Chondrocyte (in vitro differentiated cells): ENCODE data around the gene LYSET. TPM values are rescaled to one million over a fixed set of nuclear protein-coding genes. Genes with fewer than 3 reads are reported as not detected.
A peak's percentile ranks its signal among the peaks of the same experiment; 100 is the strongest.
"Not testable (repeated sequence)": the region's sequence is repeated elsewhere in the genome, so short reads cannot be mapped to it uniquely, and the experiment has no call there.

Experiments
- DNase-seq: peaks from one replicate; pipeline ENCODE4 v3.0.0; 2021; ENCODE audit warnings: mixed read lengths, low spot score
- H3K27ac Mint-ChIP-seq: one replicate; pipeline ENCODE4 v1.8.0; 2021; ENCODE audit warnings: mild to moderate bottlenecking, moderate library complexity, mixed read lengths; ENCODE audit not compliant: unreplicated experiment
- H3K27me3 Mint-ChIP-seq: 2 replicates; pipeline ENCODE4 v1.8.0; 2021; ENCODE audit warnings: low read depth, mixed read lengths
- H3K36me3 Mint-ChIP-seq: 2 replicates; pipeline ENCODE4 v1.8.0; 2021; ENCODE audit warnings: low read depth, mixed read lengths
- H3K4me1 Mint-ChIP-seq: 2 replicates; pipeline ENCODE4 v1.8.0; 2021; ENCODE audit warnings: low read depth, mild to moderate bottlenecking, mixed read lengths
- H3K4me3 Mint-ChIP-seq: one replicate; pipeline ENCODE4 v1.8.0; 2021; ENCODE audit warnings: mild to moderate bottlenecking, moderate library complexity, mixed read lengths; ENCODE audit not compliant: unreplicated experiment
- H3K9me3 Mint-ChIP-seq: 2 replicates; pipeline ENCODE4 v1.8.0; 2021; ENCODE audit warnings: low read depth, mixed read lengths
- CTCF ChIP-seq: fragments of 200-600 bp; sonication (generic); IDR thresholded peaks from 2 replicates; pipeline ENCODE4 v1.5.0; 2021; ENCODE audit warnings: antibody characterized with exemption, mild to moderate bottlenecking, moderate library complexity
- total RNA-seq: library from RNA; stranded (reverse); gene quantifications from 3 replicates; pipeline ENCODE4 v1.2.1, GENCODE V29; 2021

LYSET gene
- total RNA-seq, 1 donor from 2014 or later = 14.9 TPM

GRCh38 chr14:93155667-93156066, 29.4 kb upstream of the LYSET start:
- no peak for DNase-seq
- H3K27ac Mint-ChIP-seq = no peak overlapping the region
- H3K9me3 Mint-ChIP-seq = no peaks in the 10 kb centered on the region
- no peaks in the 10 kb centered on the region for H3K36me3 Mint-ChIP-seq
- H3K27me3 Mint-ChIP-seq = peaks cover 13% of the 10 kb centered on the region
- no peaks in the 10 kb centered on the region for H3K4me1 Mint-ChIP-seq
- no peak for TF ChIP-seq CTCF
- H3K4me3 Mint-ChIP-seq = no peak overlapping the region

GRCh38 chr14:93156693-93157369, 28.3 kb upstream of the LYSET start:
- DNase-seq = no peak
- H3K36me3 Mint-ChIP-seq = no peaks in the 10 kb centered on the region
- H3K4me3 Mint-ChIP-seq = no peak overlapping the region
- peaks cover 6% of the 10 kb centered on the region for H3K27me3 Mint-ChIP-seq
- H3K27ac Mint-ChIP-seq = no peak overlapping the region
- no peak for TF ChIP-seq CTCF
- H3K4me1 Mint-ChIP-seq = no peaks in the 10 kb centered on the region
- H3K9me3 Mint-ChIP-seq = no peaks in the 10 kb centered on the region

- not testable (repeated sequence) for H3K9me3 Mint-ChIP-seq, H3K36me3 Mint-ChIP-seq, H3K27ac Mint-ChIP-seq, H3K27me3 Mint-ChIP-seq, H3K4me3 Mint-ChIP-seq, DNase-seq, H3K4me1 Mint-ChIP-seq
These were observed 26.8 kb upstream of the LYSET start for GRCh38 chr14:93158349-93158748.

GRCh38 chr14:93159625-93160352, 25.3 kb upstream of the LYSET start:
- not testable (repeated sequence) for H3K4me3 Mint-ChIP-seq, H3K4me1 Mint-ChIP-seq, DNase-seq

GRCh38 chr14:93160353-93160801, 24.7 kb upstream of the LYSET start:
- Mint-ChIP-seq H3K4me3 (no peak overlapping the region), H3K27me3 (peaks cover 4% of the 10 kb centered on the region), H3K9me3 (no peaks in the 10 kb centered on the region), H3K27ac (no peak overlapping the region), H3K36me3 (no peaks in the 10 kb centered on the region), H3K4me1 (peaks cover 5% of the 10 kb centered on the region)
- no peak for DNase-seq
- TF ChIP-seq CTCF = peak; percentile 73

More at GRCh38 chr14:93159625-93160352, 25.3 kb upstream of the LYSET start:
- H3K27me3 Mint-ChIP-seq, H3K36me3 Mint-ChIP-seq, H3K9me3 Mint-ChIP-seq, H3K27ac Mint-ChIP-seq: not testable (repeated sequence)

- H3K9me3 Mint-ChIP-seq = no peaks in the 10 kb centered on the region
- H3K36me3 Mint-ChIP-seq = no peaks in the 10 kb centered on the region
- H3K4me1 Mint-ChIP-seq = peaks cover 6% of the 10 kb centered on the region
- no peak for TF ChIP-seq CTCF
- H3K27ac Mint-ChIP-seq = no peak overlapping the region
- DNase-seq = no peak
- peaks cover 3% of the 10 kb centered on the region for H3K27me3 Mint-ChIP-seq
- H3K4me3 Mint-ChIP-seq = no peak overlapping the region
These were observed 23.6 kb upstream of the LYSET start for GRCh38 chr14:93161411-93161940.
